ENCODE results near the gene KRTAP10-10.
"Not testable (repeated sequence)": the region's sequence is repeated elsewhere in the genome, so short reads cannot be mapped to it uniquely, and the experiment has no call there.

The KRTAP10-10 gene

GRCh38 chr21:44627181-44627822 is 9.9 kb upstream of the KRTAP10-10 start:
- DNase-seq: not testable (repeated sequence)

GRCh38 chr21:44627831-44628233 is 9.3 kb upstream of the KRTAP10-10 start:
- not testable (repeated sequence) for DNase-seq

- no peak for DNase-seq
Observed at GRCh38 chr21:44628707-44629391, 8.3 kb upstream of the KRTAP10-10 start.

- DNase-seq: no peak
Observed at GRCh38 chr21:44630440-44630839, 6.7 kb upstream of the KRTAP10-10 start.

GRCh38 chr21:44632067-44632466 is 5.1 kb upstream of the KRTAP10-10 start:
- no peak for DNase-seq

GRCh38 chr21:44636209-44637017 is 743 bp upstream of the KRTAP10-10 start:
- DNase-seq: no peak

GRCh38 chr21:44637851-44638348 is 744 bp downstream of the KRTAP10-10 start:
- not testable (repeated sequence) for DNase-seq

GRCh38 chr21:44638506-44639330 is 1.6 kb downstream of the KRTAP10-10 start:
- not testable (repeated sequence) for DNase-seq

- DNase-seq: no peak
Observed at GRCh38 chr21:44639331-44639655, 2.1 kb downstream of the KRTAP10-10 start.

GRCh38 chr21:44640761-44641160 is 3.6 kb downstream of the KRTAP10-10 start:
- no peak for DNase-seq

- no peak for DNase-seq
Observed at GRCh38 chr21:44643741-44644310, 6.7 kb downstream of the KRTAP10-10 start.

- no peak for DNase-seq
Observed at GRCh38 chr21:44644878-44645277, 7.7 kb downstream of the KRTAP10-10 start.

GRCh38 chr21:44646366-44647221 is 9.4 kb downstream of the KRTAP10-10 start, which contains the start of gene KRTAP10-11:
TSS of gene KRTAP10-11 (plus strand) at chr21:44646414. CDS start at chr21:44646459, 45 bp downstream.
- DNase-seq: not testable (repeated sequence)

GRCh38 chr21:44647222-44647552 is 10.0 kb downstream of the KRTAP10-10 start:
- DNase-seq: no peak

- no peak for DNase-seq
Observed at GRCh38 chr21:44648557-44649311, 11.6 kb downstream of the KRTAP10-10 start.

GRCh38 chr21:44649521-44650100 is 12.5 kb downstream of the KRTAP10-10 start:
- DNase-seq: no peak

GRCh38 chr21:44650265-44650972 is 13.3 kb downstream of the KRTAP10-10 start:
- no peak for DNase-seq

- DNase-seq: no peak
Observed at GRCh38 chr21:44650973-44651675, 14.0 kb downstream of the KRTAP10-10 start.

GRCh38 chr21:44653123-44653522 is 16.0 kb downstream of the KRTAP10-10 start:
- no peak for DNase-seq
